Measurements from ENCODE around the gene RTN4.

GRCh38 chr2:54968561-54969218 is 81.6 kb downstream of the RTN4 start:
- TF ChIP-seq CTCF (IDR thresholded peaks at IDR 0.05; ENCODE audit: low read depth, low read length) (no peak), EZH2phosphoT487 (IDR thresholded peaks at IDR 0.05; ENCODE audit: low read depth) (no peak)

All from OCI-LY3 (cell line).